Fibroblast of lung (primary cell): Measurements from ENCODE around the gene ISYNA1. TPM values are rescaled to one million over a fixed set of nuclear protein-coding genes. Genes with fewer than 3 reads are reported as not detected.

ENCODE experiments used
- DNase-seq, 2 donors: peaks; one replicate each; pipeline versions ENCODE4 v3.0.0 to v3.0.0-alpha.2; 2010; ENCODE audit warnings: low read depth in 2 of 2
- H2AFZ ChIP-seq: 2 replicates; pipeline ENCODE4 v1.5.1; 2012; ENCODE audit warnings: low read length, control low read depth, inconsistent platforms
- H3K27ac ChIP-seq: 2 replicates; pipeline ENCODE4 v1.5.1; 2011; ENCODE audit warnings: low read length, control low read depth; ENCODE audit not compliant: insufficient read depth
- H3K27me3 ChIP-seq: 2 replicates; pipeline ENCODE4 v1.5.1; 2011; ENCODE audit warnings: mild to moderate bottlenecking, low read length; ENCODE audit not compliant: control insufficient read depth, insufficient read depth
- H3K36me3 ChIP-seq: 2 replicates; pipeline ENCODE4 v1.5.1; 2011; ENCODE audit warnings: low read length; ENCODE audit not compliant: control insufficient read depth, insufficient read depth
- H3K4me1 ChIP-seq: 2 replicates; pipeline ENCODE4 v1.5.1; 2011; ENCODE audit warnings: low read length; ENCODE audit not compliant: control insufficient read depth, insufficient read depth; ENCODE audit errors: extremely low read depth
- H3K4me2 ChIP-seq: 2 replicates; pipeline ENCODE4 v1.5.1; 2011; ENCODE audit warnings: low read length, control low read depth; ENCODE audit not compliant: insufficient read depth; ENCODE audit errors: extremely low read depth
- H3K4me3 ChIP-seq, 4 experiments: fragments of 200-600 bp in 1 of 4; sonication (generic) in 1 of 4; replicated peaks in 1 of 4; 2 replicates each; pipeline ENCODE4 v1.5.1; 2011 to 2016; ENCODE audit warnings: low read length in 4 of 4, low read depth in 3 of 4, mild to moderate bottlenecking in 3 of 4, control low read depth in 2 of 4, inconsistent platforms in 1 of 4, mixed read lengths in 1 of 4; ENCODE audit not compliant: insufficient read depth in 1 of 4; ENCODE audit errors: control extremely low read depth in 1 of 4
- H3K79me2 ChIP-seq: 2 replicates; pipeline ENCODE4 v1.5.1; 2012; ENCODE audit warnings: mild to moderate bottlenecking, low read length, inconsistent platforms; ENCODE audit not compliant: control insufficient read depth, insufficient read depth
- H3K9ac ChIP-seq: 2 replicates; pipeline ENCODE4 v1.5.1; 2011; ENCODE audit warnings: mild to moderate bottlenecking, low read length, control low read depth; ENCODE audit not compliant: insufficient read depth
- H3K9me3 ChIP-seq: 2 replicates; pipeline ENCODE4 v1.5.1; 2012; ENCODE audit warnings: low read depth, low read length; ENCODE audit not compliant: control insufficient read depth, insufficient read depth
- H4K20me1 ChIP-seq: 2 replicates; pipeline ENCODE4 v1.5.1; 2011; ENCODE audit warnings: low read length; ENCODE audit not compliant: control insufficient read depth, insufficient read depth; ENCODE audit errors: extremely low read depth
- CTCF ChIP-seq, 2 donors: IDR thresholded peaks in 1 of 2; conservative IDR thresholded peaks in 1 of 2; 1 replicate in 1 of 2; 2 replicates in 1 of 2; pipeline ENCODE4 v1.5.1; 2011 to 2012; ENCODE audit warnings: low read length in 2 of 2, control low read depth in 1 of 2, inconsistent platforms in 1 of 2, low read depth in 1 of 2, mild to moderate bottlenecking in 1 of 2
- EZH2 ChIP-seq: IDR thresholded peaks from 2 replicates; pipeline ENCODE4 v1.5.1; 2012; ENCODE audit warnings: low read length, control low read depth, mild to moderate bottlenecking; ENCODE audit errors: missing control alignments
- polyA plus RNA-seq, 2 donors: library from polyadenylated mRNA; depleted of rRNA in 1 of 2; stranded (reverse) in 1 of 2; unstranded in 1 of 2; fragments of >200 nt; gene quantifications; 2 replicates each; pipeline ENCODE4 v1.2.1, GENCODE V29; 2011 to 2012; ENCODE audit warnings: missing spikeins in 1 of 2
- total RNA-seq: library from RNA; depleted of rRNA; stranded (reverse); fragments of >200 nt; gene quantifications from 2 replicates; pipeline ENCODE4 v1.2.1, GENCODE V29; 2014

The ISYNA1 gene
- total and polyA plus RNA-seq, 2 donors (not counting 1 experiment from before 2014, with no cell fraction given): 10.3 to 25.6 TPM

- Histone ChIP-seq H3K9ac (no peak overlapping the region), H4K20me1 (no peaks in the 10 kb centered on the region), H3K36me3 (peaks cover 2% of the 10 kb centered on the region), H3K4me1 (peaks cover 17% of the 10 kb centered on the region), H3K4me2 (no peak overlapping the region), H3K79me2 (peaks cover 57% of the 10 kb centered on the region), H2AFZ (no peak overlapping the region), H3K4me3 (no peak overlapping the region), H3K27me3 (no peaks in the 10 kb centered on the region), H3K9me3 (no peaks in the 10 kb centered on the region), H3K27ac (no peak overlapping the region)
- TF ChIP-seq EZH2 (no peak), CTCF (conservative IDR thresholded peaks at IDR 0.05 in 1 of 2, IDR thresholded peaks at IDR 0.05 in 1 of 2; ENCODE audit: low read depth in 1 of 2, low read length in 2 of 2) (no peak)
- DNase-seq: no peak
Observed at GRCh38 chr19:18476507-18477041, 38.6 kb upstream of the ISYNA1 start.

GRCh38 chr19:18475762-18476331, 37.9 kb upstream of the ISYNA1 start:
- Histone ChIP-seq H3K27me3 (no peaks in the 10 kb centered on the region), H3K9me3 (no peaks in the 10 kb centered on the region), H3K79me2 (peaks cover 51% of the 10 kb centered on the region), H2AFZ (no peak overlapping the region), H3K27ac (no peak overlapping the region), H3K4me1 (peaks cover 17% of the 10 kb centered on the region), H3K4me3 (no peak overlapping the region), H3K36me3 (peaks cover 2% of the 10 kb centered on the region), H3K4me2 (no peak overlapping the region), H3K9ac (no peak overlapping the region), H4K20me1 (no peaks in the 10 kb centered on the region)
- TF ChIP-seq EZH2 (no peak), CTCF (conservative IDR thresholded peaks at IDR 0.05 in 1 of 2, IDR thresholded peaks at IDR 0.05 in 1 of 2; ENCODE audit: low read depth in 1 of 2, low read length in 2 of 2) (no peak)
- DNase-seq: no peak

GRCh38 chr19:18475004-18475453, 37.1 kb upstream of the ISYNA1 start:
- Histone ChIP-seq H2AFZ (no peak overlapping the region), H3K27ac (no peak overlapping the region), H3K9me3 (no peaks in the 10 kb centered on the region), H3K4me2 (no peak overlapping the region), H3K36me3 (peaks cover 7% of the 10 kb centered on the region), H3K79me2 (peaks cover 49% of the 10 kb centered on the region), H4K20me1 (no peaks in the 10 kb centered on the region), H3K4me1 (peaks cover 10% of the 10 kb centered on the region), H3K27me3 (no peaks in the 10 kb centered on the region), H3K9ac (no peak overlapping the region), H3K4me3 (no peak overlapping the region)
- no peak for DNase-seq
- no peak for TF ChIP-seq CTCF (conservative IDR thresholded peaks at IDR 0.05 in 1 of 2, IDR thresholded peaks at IDR 0.05 in 1 of 2; ENCODE audit: low read depth in 1 of 2, low read length in 2 of 2)
- no peak for TF ChIP-seq EZH2
